K562 (cell line): ENCODE data around the gene FMN1. TPM values are rescaled to one million over a fixed set of nuclear protein-coding genes. Genes with fewer than 3 reads are reported as not detected.

Experiments
- BACH1 ChIP-seq: fragments of 200-800 bp; sonication (Bioruptor generic); IDR thresholded peaks from 2 replicates; pipeline ENCODE4 v1.6.1; 2016; ENCODE audit warnings: missing genetic modification characterization, missing compliant biosample characterization
- EZH2 ChIP-seq: IDR thresholded peaks from 2 replicates; pipeline ENCODE4 v1.6.1; 2012; ENCODE audit warnings: low read depth, mild to moderate bottlenecking, inconsistent platforms, low read length, borderline replicate concordance
- FOSL1 ChIP-seq: fragments of 200-800 bp; sonication (Bioruptor generic); conservative IDR thresholded peaks from 2 replicates; pipeline ENCODE4 v1.6.1; 2016; ENCODE audit warnings: missing genetic modification characterization, missing compliant biosample characterization
- NFE2 ChIP-seq: IDR thresholded peaks from 2 replicates; pipeline ENCODE4 v1.6.1; 2014; ENCODE audit warnings: antibody characterized with exemption, low read depth
- PURB ChIP-seq: sonication (generic); formaldehyde crosslinking; IDR thresholded peaks from 2 replicates; pipeline ENCODE4 v1.9.0; 2021; ENCODE audit warnings: low read depth, mild to moderate bottlenecking, missing genetic modification reagents
- ZNF316 ChIP-seq: fragments of 450-650 bp; IDR thresholded peaks from 2 replicates; pipeline ENCODE4 v1.6.1; 2016
- polyA plus RNA-seq, 8 experiments: library from polyadenylated mRNA; depleted of rRNA in 4 of 8; stranded (reverse) in 5 of 8; unstranded in 3 of 8; fragments of >200 nt; fragmentation: Nextera tagmentation in 2 of 8; fragmentation: Illumina TruSeq in 1 of 8; extraction: Ambion mirVana in 2 of 8; extraction: Trizol in 1 of 8; gene quantifications; 2 replicates each; pipeline versions ENCODE4 v1.2.1 to v1.2.3, GENCODE V29; 2011 to 2014; ENCODE audit warnings: inconsistent platforms in 1 of 8, missing spikeins in 1 of 8
- total RNA-seq, 7 experiments: library from RNA; depleted of rRNA in 6 of 7; stranded (reverse); fragments of >200 nt in 6 of 7; fragmentation: Illumina TruSeq in 2 of 7; extraction: Trizol in 2 of 7; gene quantifications; 2 replicates each; pipeline versions ENCODE4 v1.2.1 to v1.2.3, GENCODE V29; 2011 to 2021; ENCODE audit warnings: low replicate concordance in 1 of 7
- TF ChIP-seq, protein P1 (sequence below): fragments of 250-450 bp; sonication (Bioruptor Pico); IDR thresholded peaks from 2 replicates; pipeline ENCODE4 v1.4.0; 2020; ENCODE audit warnings: mild to moderate bottlenecking, moderate library complexity
- TF ChIP-seq, protein P2 (sequence below): fragments of 250-450 bp; sonication (Bioruptor Pico); IDR thresholded peaks from 2 replicates; pipeline ENCODE4 v1.5.0; 2020; ENCODE audit warnings: mild to moderate bottlenecking

Gene FMN1
- total and polyA plus RNA-seq, 9 of the 15 experiments (the other 6 are each of a cell fraction or from before 2014, with no cell fraction given): 0.03 to 0.07 (median 0.04) TPM; not detected in 6

DNA sequence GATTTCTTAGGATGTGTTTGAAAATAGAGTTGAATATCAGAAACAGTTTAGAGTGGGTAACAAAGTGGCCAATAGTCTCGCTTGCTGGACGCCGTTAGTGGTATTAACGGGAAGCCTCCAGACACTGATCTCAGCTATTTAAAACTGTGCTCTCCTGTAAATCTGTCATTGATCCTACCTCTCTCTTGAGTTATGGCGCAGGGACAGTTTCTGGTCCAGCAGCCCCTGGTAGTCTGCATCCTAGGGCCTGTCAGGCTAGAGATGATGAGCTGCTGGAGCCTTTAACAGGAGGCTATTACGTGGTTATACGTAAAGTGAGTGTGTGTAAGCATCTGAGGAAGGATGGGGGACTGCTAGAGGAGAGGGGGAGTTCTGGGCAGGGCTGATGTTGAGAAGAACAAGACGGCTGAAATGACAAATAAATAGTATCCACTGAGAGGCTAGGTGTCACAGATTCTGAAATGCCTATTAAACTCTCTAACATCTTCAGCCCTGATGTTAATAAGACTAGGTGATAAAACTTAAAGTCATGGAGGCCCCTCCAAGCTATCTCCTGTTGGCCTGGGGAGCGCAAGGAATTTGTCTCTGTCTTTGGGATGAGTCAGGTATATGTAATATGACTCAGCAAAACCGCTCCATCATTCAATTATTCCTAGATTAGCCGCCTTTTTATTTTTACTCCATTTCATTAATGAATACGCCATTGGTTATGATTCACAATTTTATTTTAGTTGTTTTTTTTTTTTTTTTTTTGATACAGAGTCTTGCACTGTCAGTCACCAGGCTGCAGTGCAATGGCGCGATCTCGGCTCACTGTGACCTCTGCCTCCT, 321.0 kb downstream of the FMN1 start (continued):
- TF ChIP-seq, protein P1, sequence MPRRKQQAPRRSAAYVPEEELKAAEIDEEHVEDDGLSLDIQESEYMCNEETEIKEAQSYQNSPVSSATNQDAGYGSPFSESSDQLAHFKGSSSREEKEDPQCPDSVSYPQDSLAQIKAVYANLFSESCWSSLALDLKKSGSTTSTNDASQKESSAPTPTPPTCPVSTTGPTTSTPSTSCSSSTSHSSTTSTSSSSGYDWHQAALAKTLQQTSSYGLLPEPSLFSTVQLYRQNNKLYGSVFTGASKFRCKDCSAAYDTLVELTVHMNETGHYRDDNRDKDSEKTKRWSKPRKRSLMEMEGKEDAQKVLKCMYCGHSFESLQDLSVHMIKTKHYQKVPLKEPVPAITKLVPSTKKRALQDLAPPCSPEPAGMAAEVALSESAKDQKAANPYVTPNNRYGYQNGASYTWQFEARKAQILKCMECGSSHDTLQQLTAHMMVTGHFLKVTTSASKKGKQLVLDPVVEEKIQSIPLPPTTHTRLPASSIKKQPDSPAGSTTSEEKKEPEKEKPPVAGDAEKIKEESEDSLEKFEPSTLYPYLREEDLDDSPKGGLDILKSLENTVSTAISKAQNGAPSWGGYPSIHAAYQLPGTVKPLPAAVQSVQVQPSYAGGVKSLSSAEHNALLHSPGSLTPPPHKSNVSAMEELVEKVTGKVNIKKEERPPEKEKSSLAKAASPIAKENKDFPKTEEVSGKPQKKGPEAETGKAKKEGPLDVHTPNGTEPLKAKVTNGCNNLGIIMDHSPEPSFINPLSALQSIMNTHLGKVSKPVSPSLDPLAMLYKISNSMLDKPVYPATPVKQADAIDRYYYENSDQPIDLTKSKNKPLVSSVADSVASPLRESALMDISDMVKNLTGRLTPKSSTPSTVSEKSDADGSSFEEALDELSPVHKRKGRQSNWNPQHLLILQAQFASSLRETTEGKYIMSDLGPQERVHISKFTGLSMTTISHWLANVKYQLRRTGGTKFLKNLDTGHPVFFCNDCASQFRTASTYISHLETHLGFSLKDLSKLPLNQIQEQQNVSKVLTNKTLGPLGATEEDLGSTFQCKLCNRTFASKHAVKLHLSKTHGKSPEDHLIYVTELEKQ (CRISPR knock-in tag): no peak
- TF ChIP-seq FOSL1 (tag): peak; percentile 56; the same call in 1 of the 2 replicates
- TF ChIP-seq ZNF316: peak; percentile 96
- TF ChIP-seq NFE2: peak; percentile 67
- no peak for TF ChIP-seq EZH2
- TF ChIP-seq, protein P2, sequence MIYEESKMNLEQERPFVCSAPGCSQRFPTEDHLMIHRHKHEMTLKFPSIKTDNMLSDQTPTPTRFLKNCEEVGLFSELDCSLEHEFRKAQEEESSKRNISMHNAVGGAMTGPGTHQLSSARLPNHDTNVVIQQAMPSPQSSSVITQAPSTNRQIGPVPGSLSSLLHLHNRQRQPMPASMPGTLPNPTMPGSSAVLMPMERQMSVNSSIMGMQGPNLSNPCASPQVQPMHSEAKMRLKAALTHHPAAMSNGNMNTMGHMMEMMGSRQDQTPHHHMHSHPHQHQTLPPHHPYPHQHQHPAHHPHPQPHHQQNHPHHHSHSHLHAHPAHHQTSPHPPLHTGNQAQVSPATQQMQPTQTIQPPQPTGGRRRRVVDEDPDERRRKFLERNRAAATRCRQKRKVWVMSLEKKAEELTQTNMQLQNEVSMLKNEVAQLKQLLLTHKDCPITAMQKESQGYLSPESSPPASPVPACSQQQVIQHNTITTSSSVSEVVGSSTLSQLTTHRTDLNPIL: no peak
- TF ChIP-seq BACH1 (tag): peak; percentile 89
- no peak for TF ChIP-seq PURB
